Measurements from ENCODE around the gene G6PD.

Gene G6PD

DNA sequence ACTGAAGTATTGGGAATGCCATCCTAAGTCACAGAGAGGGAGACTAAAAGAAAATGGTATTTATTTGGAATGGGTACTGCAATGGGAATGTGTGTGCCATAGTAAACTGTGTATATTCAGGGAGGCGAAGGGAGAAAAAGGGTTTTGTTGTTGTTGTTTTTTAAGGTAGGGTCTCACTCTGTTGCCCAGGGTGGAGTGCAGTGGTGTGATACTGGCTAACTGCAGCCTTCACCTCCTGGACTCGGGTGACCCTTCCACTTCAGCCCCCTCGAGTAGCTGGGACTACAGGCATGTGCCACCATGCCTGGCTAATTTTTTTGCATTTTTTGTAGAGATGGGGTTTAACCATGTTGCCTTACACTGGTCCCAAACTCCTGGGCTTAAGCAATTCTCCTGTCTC is 51.9 kb downstream of the G6PD start:
- ATAC-seq, result no peak
- no peak for TF ChIP-seq ZFP30 (CRISPR knock-in tag; IDR thresholded peaks at IDR 0.05)
- no peak for TF ChIP-seq ISL1 (CRISPR knock-in tag; IDR thresholded peaks at IDR 0.05)

DNA sequence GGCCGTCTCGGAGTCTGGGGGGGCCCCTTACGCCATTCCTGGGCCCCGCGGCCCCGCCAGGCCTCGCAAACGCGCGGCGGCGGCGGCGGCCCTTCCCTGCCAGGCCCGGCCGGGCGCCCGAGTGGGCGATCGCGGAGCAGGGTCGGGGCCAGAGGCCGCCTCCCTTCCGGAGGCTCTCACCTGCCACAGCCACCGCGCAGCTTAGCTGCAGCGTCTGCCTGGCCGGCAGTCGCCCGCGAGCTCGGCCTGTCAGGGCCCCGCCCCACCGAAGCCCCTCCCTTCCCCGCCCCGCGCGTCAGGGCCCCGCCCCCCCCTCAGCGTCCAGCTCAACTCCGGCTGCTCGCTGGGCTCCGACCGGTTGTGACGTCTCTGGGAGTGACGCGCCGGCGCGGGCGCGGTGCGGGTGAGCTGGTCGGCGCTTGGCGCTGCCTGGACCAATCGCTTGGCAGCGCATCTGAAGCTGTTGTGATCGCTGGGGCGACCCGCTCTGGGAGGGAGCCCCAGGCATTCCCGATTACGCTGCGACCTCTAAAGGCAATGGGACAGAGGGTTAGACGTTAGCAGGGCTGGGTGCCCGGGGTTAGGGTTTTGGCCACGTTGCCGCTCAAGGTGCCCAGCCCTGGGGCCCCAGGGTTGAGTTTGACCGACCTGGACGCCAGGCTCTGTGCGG is 56.1 kb downstream of the G6PD start, which contains the start of gene SLC10A3:
TSS of gene SLC10A3 (minus strand) at position 216 of the 670 bp plus-strand sequence. CDS start 1,689 bp downstream, outside the sequence.
- TF ChIP-seq ZNF565 (CRISPR knock-in tag; conservative IDR thresholded peaks at IDR 0.05; ENCODE audit: low read depth), result no peak
- TF ChIP-seq, protein P1, sequence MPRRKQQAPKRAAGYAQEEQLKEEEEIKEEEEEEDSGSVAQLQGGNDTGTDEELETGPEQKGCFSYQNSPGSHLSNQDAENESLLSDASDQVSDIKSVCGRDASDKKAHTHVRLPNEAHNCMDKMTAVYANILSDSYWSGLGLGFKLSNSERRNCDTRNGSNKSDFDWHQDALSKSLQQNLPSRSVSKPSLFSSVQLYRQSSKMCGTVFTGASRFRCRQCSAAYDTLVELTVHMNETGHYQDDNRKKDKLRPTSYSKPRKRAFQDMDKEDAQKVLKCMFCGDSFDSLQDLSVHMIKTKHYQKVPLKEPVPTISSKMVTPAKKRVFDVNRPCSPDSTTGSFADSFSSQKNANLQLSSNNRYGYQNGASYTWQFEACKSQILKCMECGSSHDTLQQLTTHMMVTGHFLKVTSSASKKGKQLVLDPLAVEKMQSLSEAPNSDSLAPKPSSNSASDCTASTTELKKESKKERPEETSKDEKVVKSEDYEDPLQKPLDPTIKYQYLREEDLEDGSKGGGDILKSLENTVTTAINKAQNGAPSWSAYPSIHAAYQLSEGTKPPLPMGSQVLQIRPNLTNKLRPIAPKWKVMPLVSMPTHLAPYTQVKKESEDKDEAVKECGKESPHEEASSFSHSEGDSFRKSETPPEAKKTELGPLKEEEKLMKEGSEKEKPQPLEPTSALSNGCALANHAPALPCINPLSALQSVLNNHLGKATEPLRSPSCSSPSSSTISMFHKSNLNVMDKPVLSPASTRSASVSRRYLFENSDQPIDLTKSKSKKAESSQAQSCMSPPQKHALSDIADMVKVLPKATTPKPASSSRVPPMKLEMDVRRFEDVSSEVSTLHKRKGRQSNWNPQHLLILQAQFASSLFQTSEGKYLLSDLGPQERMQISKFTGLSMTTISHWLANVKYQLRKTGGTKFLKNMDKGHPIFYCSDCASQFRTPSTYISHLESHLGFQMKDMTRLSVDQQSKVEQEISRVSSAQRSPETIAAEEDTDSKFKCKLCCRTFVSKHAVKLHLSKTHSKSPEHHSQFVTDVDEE (CRISPR knock-in tag; IDR thresholded peaks at IDR 0.05), result no peak
- no peak for TF ChIP-seq PPARA (CRISPR knock-in tag; IDR thresholded peaks at IDR 0.05; ENCODE audit: borderline replicate concordance)
- TF ChIP-seq BACH2 (CRISPR knock-in tag; IDR thresholded peaks at IDR 0.05; ENCODE audit: borderline replicate concordance), result no peak
- ATAC-seq, result peak; percentile 91

DNA sequence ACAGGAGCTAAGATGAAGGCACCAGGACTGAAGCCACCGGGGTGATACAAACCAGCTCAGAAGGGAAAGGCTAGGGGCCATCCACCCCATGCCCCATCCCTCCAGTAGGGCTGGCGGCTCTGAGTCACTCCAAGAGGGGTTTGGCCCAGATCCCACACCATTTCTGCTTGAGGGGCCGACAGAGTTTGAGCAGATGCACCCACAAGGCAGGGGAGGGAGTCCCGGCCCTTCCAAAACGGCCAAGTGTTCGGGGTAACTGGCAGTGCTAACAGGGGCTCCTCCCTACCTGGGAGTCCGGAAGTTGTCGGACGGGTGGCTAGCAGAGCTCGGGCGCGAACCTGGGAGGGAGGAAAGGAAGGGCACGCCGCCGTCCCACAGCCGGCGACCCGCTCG is 56.6 kb downstream of the G6PD start:
- ATAC-seq, result peak; percentile 13
- TF ChIP-seq ZC3H10 (CRISPR knock-in tag; IDR thresholded peaks at IDR 0.05), result no peak
- TF ChIP-seq OSR1 (CRISPR knock-in tag; IDR thresholded peaks at IDR 0.05), result no peak
- TF ChIP-seq TOX (CRISPR knock-in tag; IDR thresholded peaks at IDR 0.05; ENCODE audit: borderline replicate concordance), result no peak
- TF ChIP-seq CSDC2 (CRISPR knock-in tag; IDR thresholded peaks at IDR 0.05), result no peak
- TF ChIP-seq ISL1 (CRISPR knock-in tag; IDR thresholded peaks at IDR 0.05), result no peak
- TF ChIP-seq GLIS3 (CRISPR knock-in tag; IDR thresholded peaks at IDR 0.05), result no peak
- TF ChIP-seq, protein P2, sequence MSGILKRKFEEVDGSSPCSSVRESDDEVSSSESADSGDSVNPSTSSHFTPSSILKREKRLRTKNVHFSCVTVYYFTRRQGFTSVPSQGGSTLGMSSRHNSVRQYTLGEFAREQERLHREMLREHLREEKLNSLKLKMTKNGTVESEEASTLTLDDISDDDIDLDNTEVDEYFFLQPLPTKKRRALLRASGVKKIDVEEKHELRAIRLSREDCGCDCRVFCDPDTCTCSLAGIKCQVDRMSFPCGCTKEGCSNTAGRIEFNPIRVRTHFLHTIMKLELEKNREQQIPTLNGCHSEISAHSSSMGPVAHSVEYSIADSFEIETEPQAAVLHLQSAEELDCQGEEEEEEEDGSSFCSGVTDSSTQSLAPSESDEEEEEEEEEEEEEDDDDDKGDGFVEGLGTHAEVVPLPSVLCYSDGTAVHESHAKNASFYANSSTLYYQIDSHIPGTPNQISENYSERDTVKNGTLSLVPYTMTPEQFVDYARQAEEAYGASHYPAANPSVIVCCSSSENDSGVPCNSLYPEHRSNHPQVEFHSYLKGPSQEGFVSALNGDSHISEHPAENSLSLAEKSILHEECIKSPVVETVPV (CRISPR knock-in tag; IDR thresholded peaks at IDR 0.05), result no peak
- TF ChIP-seq, protein P1 (CRISPR knock-in tag; IDR thresholded peaks at IDR 0.05), result no peak
- TF ChIP-seq ESRRG (CRISPR knock-in tag; IDR thresholded peaks at IDR 0.05), result no peak
- no peak for TF ChIP-seq ZNF70 (CRISPR knock-in tag; IDR thresholded peaks at IDR 0.05)
- TF ChIP-seq, protein P3, sequence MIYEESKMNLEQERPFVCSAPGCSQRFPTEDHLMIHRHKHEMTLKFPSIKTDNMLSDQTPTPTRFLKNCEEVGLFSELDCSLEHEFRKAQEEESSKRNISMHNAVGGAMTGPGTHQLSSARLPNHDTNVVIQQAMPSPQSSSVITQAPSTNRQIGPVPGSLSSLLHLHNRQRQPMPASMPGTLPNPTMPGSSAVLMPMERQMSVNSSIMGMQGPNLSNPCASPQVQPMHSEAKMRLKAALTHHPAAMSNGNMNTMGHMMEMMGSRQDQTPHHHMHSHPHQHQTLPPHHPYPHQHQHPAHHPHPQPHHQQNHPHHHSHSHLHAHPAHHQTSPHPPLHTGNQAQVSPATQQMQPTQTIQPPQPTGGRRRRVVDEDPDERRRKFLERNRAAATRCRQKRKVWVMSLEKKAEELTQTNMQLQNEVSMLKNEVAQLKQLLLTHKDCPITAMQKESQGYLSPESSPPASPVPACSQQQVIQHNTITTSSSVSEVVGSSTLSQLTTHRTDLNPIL (CRISPR knock-in tag; IDR thresholded peaks at IDR 0.05; ENCODE audit: low read depth), result no peak
- TF ChIP-seq BACH2 (CRISPR knock-in tag; IDR thresholded peaks at IDR 0.05; ENCODE audit: borderline replicate concordance), result no peak

DNA sequence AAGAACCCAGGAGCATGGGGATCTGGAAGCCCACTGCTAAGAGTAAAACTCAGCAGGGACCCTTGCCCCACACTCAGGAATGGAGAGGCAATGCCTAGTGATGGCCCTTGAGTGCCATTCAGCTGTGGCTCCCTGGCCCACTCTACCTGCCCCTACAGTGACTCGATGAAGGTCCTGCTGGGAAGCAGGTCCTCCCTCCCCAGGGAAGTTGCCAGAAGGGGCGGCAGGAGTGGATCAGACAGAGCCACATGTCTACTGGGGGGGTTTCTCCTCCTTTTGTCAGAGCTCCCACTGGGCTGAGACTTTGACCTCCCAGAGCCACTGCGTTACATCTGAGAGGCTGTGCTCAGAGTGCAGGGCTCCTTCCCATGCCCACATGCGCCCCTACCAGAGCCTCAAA is 57.5 kb downstream of the G6PD start:
- TF ChIP-seq ZC3H10 (CRISPR knock-in tag; IDR thresholded peaks at IDR 0.05) (no peak), TCF4 (CRISPR knock-in tag; IDR thresholded peaks at IDR 0.05; ENCODE audit: borderline replicate concordance) (no peak), ESRRG (CRISPR knock-in tag; IDR thresholded peaks at IDR 0.05) (no peak), TOX (CRISPR knock-in tag; IDR thresholded peaks at IDR 0.05; ENCODE audit: borderline replicate concordance) (no peak), ZNF565 (CRISPR knock-in tag; conservative IDR thresholded peaks at IDR 0.05; ENCODE audit: low read depth) (no peak), CSDC2 (CRISPR knock-in tag; IDR thresholded peaks at IDR 0.05) (no peak), ISL1 (CRISPR knock-in tag; IDR thresholded peaks at IDR 0.05) (no peak), SNAI2 (CRISPR knock-in tag; IDR thresholded peaks at IDR 0.05) (no peak), ZNF8 (CRISPR knock-in tag; IDR thresholded peaks at IDR 0.05) (no peak), PPARA (CRISPR knock-in tag; IDR thresholded peaks at IDR 0.05; ENCODE audit: borderline replicate concordance) (no peak)
- TF ChIP-seq, protein P1 (CRISPR knock-in tag; IDR thresholded peaks at IDR 0.05), result no peak
- TF ChIP-seq, protein P3 (CRISPR knock-in tag; IDR thresholded peaks at IDR 0.05; ENCODE audit: low read depth), result no peak
- no peak for ATAC-seq

All from SK-N-SH treated with all-trans-retinoic acid at 6 μM for 48 hours (cell line).